Measurements from ENCODE around the gene PRR23E. TPM values are rescaled to one million over a fixed set of nuclear protein-coding genes. Genes with fewer than 3 reads are reported as not detected.

PRR23E gene
- total and polyA plus RNA-seq, 2 experiments from 2014 or later = not detected

GRCh38 chr3:127168271-127168670 lies 24.7 kb upstream of the PRR23E start:
- Mint-ChIP-seq H3K4me1 (peaks cover 3% of the 10 kb centered on the region; the same call in 2 of the 3 replicates), H3K36me3 (ENCODE audit: low read depth) (no peaks in the 10 kb centered on the region), H3K4me3 (no peak overlapping the region), H3K27ac (no peak overlapping the region), H3K27me3 (ENCODE audit: insufficient read depth, low read depth, poor library complexity) (peaks cover 11% of the 10 kb centered on the region), H3K9me3 (no peaks in the 10 kb centered on the region)
- no peaks in the 10 kb centered on the region for H3F3A ChIP-seq (replicated peaks; ENCODE audit: low read depth)
- H3K4me2 ChIP-seq = no peak overlapping the region
- no peaks in the 10 kb centered on the region for H3K27me3 ChIP-seq (ENCODE audit: insufficient read depth)
- ATAC-seq = no peak
- no peaks in the 10 kb centered on the region for H3K36me3 ChIP-seq (ENCODE audit: insufficient read depth)
- H3K4me3 ChIP-seq = no peak overlapping the region
- H3K79me2 ChIP-seq (replicated peaks; ENCODE audit: insufficient read depth) = no peaks in the 10 kb centered on the region
- no peak for DNase-seq (ENCODE audit: low spot score)
- TF ChIP-seq CREB1 (CRISPR knock-in tag; IDR thresholded peaks at IDR 0.05; ENCODE audit: low read depth) (no peak), ZNF331 (CRISPR knock-in tag; IDR thresholded peaks at IDR 0.05; ENCODE audit: low read depth) (no peak), POLR2AphosphoS5 (IDR thresholded peaks at IDR 0.05; ENCODE audit: low read depth) (no peak), STAT1 (IDR thresholded peaks at IDR 0.05; ENCODE audit: unreplicated experiment) (no peak), EZH2 (IDR thresholded peaks at IDR 0.05; ENCODE audit: low read depth, unreplicated experiment) (no peak), EZH2phosphoT487 (IDR thresholded peaks at IDR 0.05; ENCODE audit: unreplicated experiment) (no peak), JUNB (IDR thresholded peaks at IDR 0.05; ENCODE audit: unreplicated experiment) (no peak), NANOG (IDR thresholded peaks at IDR 0.05; ENCODE audit: borderline replicate concordance) (no peak), CTCF (conservative IDR thresholded peaks at IDR 0.05; ENCODE audit: low read depth in 2 of 2) (no peak), ETS1 (IDR thresholded peaks at IDR 0.05) (no peak), ZNF462 (CRISPR knock-in tag; IDR thresholded peaks at IDR 0.05) (no peak), ZNF114 (CRISPR knock-in tag; IDR thresholded peaks at IDR 0.05) (no peak), REST (IDR thresholded peaks at IDR 0.05; ENCODE audit: unreplicated experiment) (no peak)
- no peaks in the 10 kb centered on the region for H4K20me1 ChIP-seq (replicated peaks; ENCODE audit: insufficient read depth)
- H2AFZ ChIP-seq = no peak overlapping the region
- no peaks in the 10 kb centered on the region for H3K4me1 ChIP-seq (ENCODE audit: insufficient read depth)
- no peaks in the 10 kb centered on the region for H3K9me2 ChIP-seq (ENCODE audit: insufficient read depth)
- H3K27ac ChIP-seq (ENCODE audit: low read depth) = no peak overlapping the region

All from GM23338 (cell line).